IPS-11a (cell line): Measurements from ENCODE around the gene BRF1.

Source experiments
- H3K4me3 ChIP-seq: one replicate; pipeline ENCODE4 v1.5.1; 2013; ENCODE audit warnings: low read depth, low read length, control low read depth

The BRF1 gene

GRCh38 chr14:105212541-105213300 lies 88.1 kb downstream of the BRF1 start:
- H3K4me3 ChIP-seq, result no peak overlapping the region

- no peak overlapping the region for H3K4me3 ChIP-seq
Measured at GRCh38 chr14:105211758-105212089, 89.1 kb downstream of the BRF1 start.

GRCh38 chr14:105211086-105211757 lies 89.6 kb downstream of the BRF1 start:
- no peak overlapping the region for H3K4me3 ChIP-seq

GRCh38 chr14:105210266-105211025 lies 90.4 kb downstream of the BRF1 start:
- H3K4me3 ChIP-seq, result no peak overlapping the region

GRCh38 chr14:105209646-105210045 lies 91.2 kb downstream of the BRF1 start:
- H3K4me3 ChIP-seq, result no peak overlapping the region

- no peak overlapping the region for H3K4me3 ChIP-seq
Measured at GRCh38 chr14:105209091-105209490, 91.7 kb downstream of the BRF1 start.

- no peak overlapping the region for H3K4me3 ChIP-seq
Measured at GRCh38 chr14:105208738-105209075, 92.1 kb downstream of the BRF1 start.

GRCh38 chr14:105207996-105208737 lies 92.6 kb downstream of the BRF1 start:
- no peak overlapping the region for H3K4me3 ChIP-seq

- H3K4me3 ChIP-seq, result no peak overlapping the region
Measured at GRCh38 chr14:105207460-105207901, 93.3 kb downstream of the BRF1 start.

- no peak overlapping the region for H3K4me3 ChIP-seq
Measured at GRCh38 chr14:105206873-105207272, 93.9 kb downstream of the BRF1 start.

GRCh38 chr14:105205673-105206208 lies 95.1 kb downstream of the BRF1 start:
- H3K4me3 ChIP-seq, result no peak overlapping the region

- H3K4me3 ChIP-seq, result no peak overlapping the region
Measured at GRCh38 chr14:105204931-105205672, 95.7 kb downstream of the BRF1 start.

- H3K4me3 ChIP-seq, result no peak overlapping the region
Measured at GRCh38 chr14:105204206-105204930, 96.4 kb downstream of the BRF1 start.

GRCh38 chr14:105203701-105204100 lies 97.1 kb downstream of the BRF1 start:
- no peak overlapping the region for H3K4me3 ChIP-seq

- H3K4me3 ChIP-seq, result no peak overlapping the region
Measured at GRCh38 chr14:105203057-105203531, 97.7 kb downstream of the BRF1 start.

- no peak overlapping the region for H3K4me3 ChIP-seq
Measured at GRCh38 chr14:105201925-105202513, 98.8 kb downstream of the BRF1 start.

GRCh38 chr14:105201156-105201924 lies 99.5 kb downstream of the BRF1 start:
- H3K4me3 ChIP-seq, result no peak overlapping the region

- no peak overlapping the region for H3K4me3 ChIP-seq
Measured at GRCh38 chr14:105200641-105201040, 100.2 kb downstream of the BRF1 start.
